A549 (cell line): ENCODE measurements around the gene DDX20. TPM values are rescaled to one million over a fixed set of nuclear protein-coding genes. Genes with fewer than 3 reads are reported as not detected.

ENCODE experiments used
- ATAC-seq, 2 experiments: fragments of 200-7000 bp in 1 of 2; fragments of >200 bp in 1 of 2; cut with Nextera tagmentation in 1 of 2; cut with Tn5 transposase in 1 of 2; 3 replicates each; pipeline versions ENCODE4 v1.8.0 to v1.9.1; 2018 to 2020; ENCODE audit warnings: mild to moderate bottlenecking in 1 of 2, moderate library complexity in 1 of 2
- CTCF ChIA-PET: fragments of 300-600 bp; sonication (Branson Sonifier 250); formaldehyde crosslinking; extraction: SDS; loops from one replicate; lab custom pipeline; 2021; ENCODE audit warnings: antibody characterized with exemption, inconsistent platforms; lab: Yijun Ruan, JAX
- POLR2A ChIA-PET: fragments of 350-600 bp; formaldehyde crosslinking; extraction: SDS; loops from one replicate; lab custom pipeline; 2021; ENCODE audit warnings: antibody characterized with exemption, inconsistent platforms; lab: Yijun Ruan, JAX
- DNase-seq, 2 experiments: peaks; one replicate each; pipeline versions ENCODE4 v3.0.0 to v3.0.0-alpha.2; 2011 to 2016; ENCODE audit warnings: low read depth in 1 of 2, low spot score in 1 of 2
- FAIRE-seq: peaks from 2 replicates; lab custom pipeline; 2011; peaks lifted over from hg19 to GRCh38; lab: Jason Lieb, UNC
- H3K27ac ChIP-seq, 2 experiments: fragments of >200 bp; sonication (Bioruptor Twin); formaldehyde crosslinking; 3 replicates each; pipeline ENCODE4 v1.5.1; 2016 to 2017
- H3K4me1 ChIP-seq: fragments of >200 bp; sonication (Bioruptor Twin); formaldehyde crosslinking; 3 replicates; pipeline ENCODE4 v1.6.1; 2016
- H3K4me2 ChIP-seq: fragments of >200 bp; sonication (Bioruptor Twin); formaldehyde crosslinking; 3 replicates; pipeline ENCODE4 v1.6.1; 2016
- H3K4me3 ChIP-seq: fragments of >200 bp; sonication (Bioruptor Twin); formaldehyde crosslinking; 3 replicates; pipeline ENCODE4 v1.5.1; 2016
- H3K9me3 ChIP-seq: fragments of >200 bp; sonication (Bioruptor Twin); formaldehyde crosslinking; 3 replicates; pipeline ENCODE4 v1.6.1; 2016
- CBX2 ChIP-seq: fragments of 200-600 bp; sonication (generic); IDR thresholded peaks from 2 replicates; pipeline ENCODE4 v1.6.1; 2016; ENCODE audit warnings: low read depth, mild to moderate bottlenecking, borderline replicate concordance
- CBX8 ChIP-seq: fragments of 200-600 bp; sonication (generic); IDR thresholded peaks from 2 replicates; pipeline ENCODE4 v1.6.1; 2016
- EP300 ChIP-seq, 2 experiments: fragments of >200 bp; sonication (Bioruptor Twin); formaldehyde crosslinking; IDR thresholded peaks; 2 replicates in 1 of 2; 3 replicates in 1 of 2; pipeline ENCODE4 v1.6.1; 2016 to 2017
- ESRRA ChIP-seq: fragments of 150-350 bp; IDR thresholded peaks from 2 replicates; pipeline ENCODE4 v1.6.1; 2014; ENCODE audit warnings: mild to moderate bottlenecking, low read length, borderline replicate concordance
- GATA3 ChIP-seq: IDR thresholded peaks from 2 replicates; pipeline ENCODE4 v1.6.1; 2012; ENCODE audit warnings: borderline replicate concordance
- HOXB13 ChIP-seq: fragments of 250-450 bp; sonication (Bioruptor Pico); IDR thresholded peaks from 2 replicates; pipeline ENCODE4 v1.5.0; 2020; ENCODE audit warnings: low read depth, mild to moderate bottlenecking, moderate library complexity
- JUN ChIP-seq, 2 experiments: fragments of >200 bp; sonication (Bioruptor Twin); formaldehyde crosslinking; IDR thresholded peaks; 2 replicates in 1 of 2; 3 replicates in 1 of 2; pipeline ENCODE4 v1.6.1; 2016 to 2017
- JUNB ChIP-seq: fragments of >200 bp; sonication (Bioruptor Twin); formaldehyde crosslinking; IDR thresholded peaks from 2 replicates; pipeline ENCODE4 v1.6.1; 2016
- KDM5A ChIP-seq: fragments of 200-600 bp; sonication (generic); IDR thresholded peaks from 2 replicates; pipeline ENCODE4 v1.6.1; 2016; ENCODE audit warnings: antibody characterized with exemption, mild to moderate bottlenecking
- NPAS2 ChIP-seq: fragments of 250-450 bp; sonication (Bioruptor Pico); IDR thresholded peaks from 2 replicates; pipeline ENCODE4 v1.8.0; 2022; ENCODE audit warnings: mild to moderate bottlenecking, moderate library complexity, borderline replicate concordance
- POLR2A ChIP-seq: IDR thresholded peaks from 2 replicates; pipeline ENCODE4 v1.6.1; 2012; ENCODE audit warnings: mild to moderate bottlenecking, low read length
- TP53 ChIP-seq: fragments of 250-450 bp; sonication (Bioruptor Pico); IDR thresholded peaks from 2 replicates; pipeline ENCODE4 v1.5.0; 2021; ENCODE audit warnings: mild to moderate bottlenecking, moderate library complexity
- ZNF302 ChIP-seq: fragments of 250-450 bp; sonication (Bioruptor Pico); IDR thresholded peaks from 2 replicates; pipeline ENCODE4 v1.9.0; 2021; ENCODE audit warnings: inconsistent platforms, mild to moderate bottlenecking, moderate library complexity
- WGBS: methylation state at CpG from one replicate; pipeline ENCODE4 v1.1.6; 2017; ENCODE audit errors: missing lambda C conversion rate; 5-methylcytosine and 5-hydroxymethylcytosine counted together
- polyA plus RNA-seq, 4 experiments: library from polyadenylated mRNA; depleted of rRNA in 3 of 4; stranded (reverse); fragments of >200 nt; fragmentation: RNase III in 1 of 4; extraction: RNeasy Plus Mini Kit Qiagen cat#74134 plus additional on column Dnase treatment in 1 of 4; gene quantifications; 2 replicates in 3 of 4; 3 replicates in 1 of 4; pipeline ENCODE4 v1.2.3, GENCODE V29; 2011 to 2017
- TF ChIP-seq, protein P1 (sequence below): fragments of 200-600 bp; sonication (generic); IDR thresholded peaks from 2 replicates; pipeline ENCODE4 v1.6.1; 2016; ENCODE audit warnings: antibody characterized with exemption, mild to moderate bottlenecking, moderate library complexity
- TF ChIP-seq, protein P2 (sequence below): fragments of 250-450 bp; sonication (Bioruptor Pico); IDR thresholded peaks from 2 replicates; pipeline ENCODE4 v1.5.0; 2021; ENCODE audit warnings: mild to moderate bottlenecking, moderate library complexity, borderline replicate concordance
- TF ChIP-seq, protein P3 (sequence below): IDR thresholded peaks from 2 replicates; pipeline ENCODE4 v1.6.1; 2012; ENCODE audit warnings: low read depth, borderline replicate concordance
- TF ChIP-seq, protein P4 (sequence below): fragments of >200 bp; sonication (Bioruptor Twin); formaldehyde crosslinking; IDR thresholded peaks from 2 replicates; pipeline ENCODE4 v1.6.1; 2016
- TF ChIP-seq, protein P5 (sequence below): IDR thresholded peaks from 2 replicates; pipeline ENCODE4 v1.6.1; 2012

The DDX20 gene
- polyA plus RNA-seq, 2 of the 4 experiments (the other 2 are of a cell fraction) = 8.4 to 13.5 TPM

DNA sequence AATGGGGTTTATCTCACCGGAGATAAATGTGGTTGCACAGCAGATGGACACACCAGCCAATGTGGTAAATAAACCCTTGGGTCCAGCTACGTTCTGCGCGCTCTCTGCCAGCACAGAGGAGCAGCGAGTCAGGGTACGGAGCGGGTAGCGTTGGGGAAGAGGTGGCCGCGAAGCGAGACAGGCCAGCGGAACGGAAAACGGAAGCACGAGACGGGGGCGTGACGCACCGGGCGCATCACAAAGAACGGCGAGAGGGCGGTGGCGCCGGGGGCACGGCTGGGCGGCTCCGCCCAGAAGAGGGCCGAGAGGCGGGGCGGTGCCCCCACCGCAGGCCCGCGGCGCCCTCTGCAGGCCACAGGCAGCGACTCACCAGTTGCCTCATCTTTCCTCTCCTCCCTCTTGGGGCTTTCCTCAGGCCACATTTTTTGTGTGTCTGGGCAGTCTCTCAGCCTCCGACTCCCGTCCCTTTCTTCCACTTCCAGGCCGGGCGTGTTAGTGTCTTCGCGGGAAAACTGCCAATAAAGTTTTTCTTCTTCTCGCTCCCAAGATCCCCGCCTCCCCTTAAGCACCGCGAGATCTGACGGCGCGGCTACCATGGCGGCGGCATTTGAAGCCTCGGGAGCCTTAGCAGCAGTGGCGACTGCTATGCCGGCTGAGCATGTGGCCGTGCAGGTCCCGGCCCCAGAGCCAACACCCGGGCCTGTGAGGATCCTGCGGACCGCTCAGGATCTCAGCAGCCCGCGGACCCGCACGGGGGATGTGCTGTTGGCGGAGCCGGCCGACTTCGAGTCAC, at the start of gene DDX20 (continued):
- TF ChIP-seq, protein P1, sequence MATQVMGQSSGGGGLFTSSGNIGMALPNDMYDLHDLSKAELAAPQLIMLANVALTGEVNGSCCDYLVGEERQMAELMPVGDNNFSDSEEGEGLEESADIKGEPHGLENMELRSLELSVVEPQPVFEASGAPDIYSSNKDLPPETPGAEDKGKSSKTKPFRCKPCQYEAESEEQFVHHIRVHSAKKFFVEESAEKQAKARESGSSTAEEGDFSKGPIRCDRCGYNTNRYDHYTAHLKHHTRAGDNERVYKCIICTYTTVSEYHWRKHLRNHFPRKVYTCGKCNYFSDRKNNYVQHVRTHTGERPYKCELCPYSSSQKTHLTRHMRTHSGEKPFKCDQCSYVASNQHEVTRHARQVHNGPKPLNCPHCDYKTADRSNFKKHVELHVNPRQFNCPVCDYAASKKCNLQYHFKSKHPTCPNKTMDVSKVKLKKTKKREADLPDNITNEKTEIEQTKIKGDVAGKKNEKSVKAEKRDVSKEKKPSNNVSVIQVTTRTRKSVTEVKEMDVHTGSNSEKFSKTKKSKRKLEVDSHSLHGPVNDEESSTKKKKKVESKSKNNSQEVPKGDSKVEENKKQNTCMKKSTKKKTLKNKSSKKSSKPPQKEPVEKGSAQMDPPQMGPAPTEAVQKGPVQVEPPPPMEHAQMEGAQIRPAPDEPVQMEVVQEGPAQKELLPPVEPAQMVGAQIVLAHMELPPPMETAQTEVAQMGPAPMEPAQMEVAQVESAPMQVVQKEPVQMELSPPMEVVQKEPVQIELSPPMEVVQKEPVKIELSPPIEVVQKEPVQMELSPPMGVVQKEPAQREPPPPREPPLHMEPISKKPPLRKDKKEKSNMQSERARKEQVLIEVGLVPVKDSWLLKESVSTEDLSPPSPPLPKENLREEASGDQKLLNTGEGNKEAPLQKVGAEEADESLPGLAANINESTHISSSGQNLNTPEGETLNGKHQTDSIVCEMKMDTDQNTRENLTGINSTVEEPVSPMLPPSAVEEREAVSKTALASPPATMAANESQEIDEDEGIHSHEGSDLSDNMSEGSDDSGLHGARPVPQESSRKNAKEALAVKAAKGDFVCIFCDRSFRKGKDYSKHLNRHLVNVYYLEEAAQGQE = peak; percentile 88
- TF ChIP-seq GATA3 = peak; percentile 55; the same call in 1 of the 2 replicates
- TF ChIP-seq POLR2A = peak; percentile 72
- TF ChIP-seq EP300 (IDR thresholded peaks at IDR 0.05) = no peak
- TF ChIP-seq, protein P2, sequence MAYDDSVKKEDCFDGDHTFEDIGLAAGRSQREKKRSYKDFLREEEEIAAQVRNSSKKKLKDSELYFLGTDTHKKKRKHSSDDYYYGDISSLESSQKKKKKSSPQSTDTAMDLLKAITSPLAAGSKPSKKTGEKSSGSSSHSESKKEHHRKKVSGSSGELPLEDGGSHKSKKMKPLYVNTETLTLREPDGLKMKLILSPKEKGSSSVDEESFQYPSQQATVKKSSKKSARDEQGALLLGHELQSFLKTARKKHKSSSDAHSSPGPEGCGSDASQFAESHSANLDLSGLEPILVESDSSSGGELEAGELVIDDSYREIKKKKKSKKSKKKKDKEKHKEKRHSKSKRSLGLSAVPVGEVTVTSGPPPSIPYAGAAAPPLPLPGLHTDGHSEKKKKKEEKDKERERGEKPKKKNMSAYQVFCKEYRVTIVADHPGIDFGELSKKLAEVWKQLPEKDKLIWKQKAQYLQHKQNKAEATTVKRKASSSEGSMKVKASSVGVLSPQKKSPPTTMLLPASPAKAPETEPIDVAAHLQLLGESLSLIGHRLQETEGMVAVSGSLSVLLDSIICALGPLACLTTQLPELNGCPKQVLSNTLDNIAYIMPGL (CRISPR knock-in tag) = no peak

DNA sequence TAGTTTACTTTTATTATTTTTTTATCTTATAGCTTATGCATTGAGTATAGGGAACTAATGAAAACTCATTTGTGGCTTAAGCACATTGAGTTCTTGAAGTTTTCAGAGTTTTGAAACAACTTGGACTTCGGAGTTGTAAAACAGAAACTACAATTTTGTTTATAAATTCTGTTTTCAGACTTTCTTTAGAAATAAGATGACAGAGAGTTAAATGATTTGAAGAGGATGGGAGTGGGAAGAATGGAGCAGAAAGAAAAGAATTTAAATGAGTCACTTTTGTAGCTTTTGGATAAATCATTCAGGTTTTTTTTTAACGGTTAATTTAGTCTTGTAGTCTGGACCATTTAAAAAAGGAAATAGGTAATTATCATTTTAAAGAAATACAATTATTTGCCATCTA, 48.8 kb upstream of the DDX20 start:
- Histone ChIP-seq H3K9me3 (no peaks in the 10 kb centered on the region), H3K4me2 (no peak overlapping the region), H3K4me3 (no peak overlapping the region), H3K4me1 (no peaks in the 10 kb centered on the region), H3K27ac (no peak overlapping the region)
- WGBS = 87% methylated on average over 2 of the region's 2 CpGs
- ChIA-PET POLR2A (no interaction called here), CTCF (interaction anchor here (1.0 to 1.5 kb wide), 2 partner anchors 8 to 225 kb away, joined by 3 read pairs; no protein-coding TSS in a partner anchor)
- no peak for ATAC-seq
- DNase-seq = no peak
- FAIRE-seq = no peak
- no peak for TF ChIP-seq ESRRA
- TF ChIP-seq, protein P3, sequence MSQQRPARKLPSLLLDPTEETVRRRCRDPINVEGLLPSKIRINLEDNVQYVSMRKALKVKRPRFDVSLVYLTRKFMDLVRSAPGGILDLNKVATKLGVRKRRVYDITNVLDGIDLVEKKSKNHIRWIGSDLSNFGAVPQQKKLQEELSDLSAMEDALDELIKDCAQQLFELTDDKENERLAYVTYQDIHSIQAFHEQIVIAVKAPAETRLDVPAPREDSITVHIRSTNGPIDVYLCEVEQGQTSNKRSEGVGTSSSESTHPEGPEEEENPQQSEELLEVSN = no peak
- TF ChIP-seq, protein P4, sequence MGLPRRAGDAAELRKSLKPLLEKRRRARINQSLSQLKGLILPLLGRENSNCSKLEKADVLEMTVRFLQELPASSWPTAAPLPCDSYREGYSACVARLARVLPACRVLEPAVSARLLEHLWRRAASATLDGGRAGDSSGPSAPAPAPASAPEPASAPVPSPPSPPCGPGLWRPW = no peak
- TF ChIP-seq, protein P5, sequence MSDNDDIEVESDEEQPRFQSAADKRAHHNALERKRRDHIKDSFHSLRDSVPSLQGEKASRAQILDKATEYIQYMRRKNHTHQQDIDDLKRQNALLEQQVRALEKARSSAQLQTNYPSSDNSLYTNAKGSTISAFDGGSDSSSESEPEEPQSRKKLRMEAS = no peak

DNA sequence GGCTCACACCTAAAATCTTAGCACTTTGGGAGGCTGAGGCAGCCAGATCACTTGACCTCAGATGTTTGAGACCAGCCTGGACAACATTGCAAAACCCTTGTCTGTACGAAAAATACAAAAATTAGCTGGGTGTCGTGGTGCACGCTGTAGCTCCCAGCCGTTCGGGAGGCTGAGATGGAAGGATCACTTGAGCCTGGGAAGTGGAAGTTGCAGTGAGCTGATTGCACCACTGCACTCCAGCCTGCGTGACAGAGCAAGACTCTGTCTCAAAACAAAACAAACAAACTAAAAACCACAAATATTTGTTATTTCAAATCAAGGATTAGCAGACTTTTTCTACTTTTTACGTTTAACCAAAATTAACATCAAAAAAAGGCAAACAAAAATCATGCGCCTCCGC, 47.8 kb upstream of the DDX20 start:
- ATAC-seq = no peak
- no peak for FAIRE-seq
- WGBS = 56% methylated on average over 9 of the region's 9 CpGs
- H3K4me3 ChIP-seq = no peak overlapping the region
- H3K4me1 ChIP-seq = no peaks in the 10 kb centered on the region
- POLR2A ChIA-PET = no interaction called here
- no peak overlapping the region for H3K27ac ChIP-seq
- H3K4me2 ChIP-seq = no peak overlapping the region
- H3K9me3 ChIP-seq = no peaks in the 10 kb centered on the region
- CTCF ChIA-PET = interaction anchor here (1.5 kb wide), 1 partner anchor 226 kb away, joined by 3 read pairs; no protein-coding TSS in a partner anchor
- TF ChIP-seq, protein P4 = no peak
- TF ChIP-seq JUN (IDR thresholded peaks at IDR 0.05) (no peak), JUNB (no peak), HOXB13 (CRISPR knock-in tag) (no peak), NPAS2 (CRISPR knock-in tag) (no peak), KDM5A (no peak), GATA3 (no peak), CBX8 (no peak), CBX2 (no peak), TP53 (CRISPR knock-in tag) (no peak), ZNF302 (CRISPR knock-in tag) (no peak)
- no peak for DNase-seq
